HUES48 (cell line): ENCODE measurements around the gene NKD1.

Experiments used
- H3K27ac ChIP-seq: one replicate; pipeline ENCODE4 v1.7.0; 2013; ENCODE audit warnings: low read depth, low read length, inconsistent platforms
- H3K27me3 ChIP-seq: 2 replicates; pipeline ENCODE4 v1.6.1; 2013; ENCODE audit warnings: mild to moderate bottlenecking, low read length; ENCODE audit not compliant: control insufficient read depth, insufficient read depth
- H3K36me3 ChIP-seq: 2 replicates; pipeline ENCODE4 v1.6.1; 2013; ENCODE audit warnings: low read length; ENCODE audit not compliant: control insufficient read depth, insufficient read depth
- H3K4me1 ChIP-seq: 2 replicates; pipeline ENCODE4 v1.6.1; 2013; ENCODE audit warnings: mild to moderate bottlenecking, low read length; ENCODE audit not compliant: control insufficient read depth, insufficient read depth
- H3K4me3 ChIP-seq: 2 replicates; pipeline ENCODE4 v1.5.1; 2013; ENCODE audit warnings: mild to moderate bottlenecking, low read depth, low read length
- H3K9ac ChIP-seq: 2 replicates; pipeline ENCODE4 v1.6.1; 2013; ENCODE audit warnings: mild to moderate bottlenecking, low read depth, low read length, moderate library complexity
- H3K9me3 ChIP-seq: 2 replicates; pipeline ENCODE4 v1.6.1; 2013; ENCODE audit warnings: low read length; ENCODE audit not compliant: control insufficient read depth, insufficient read depth

The NKD1 gene

DNA sequence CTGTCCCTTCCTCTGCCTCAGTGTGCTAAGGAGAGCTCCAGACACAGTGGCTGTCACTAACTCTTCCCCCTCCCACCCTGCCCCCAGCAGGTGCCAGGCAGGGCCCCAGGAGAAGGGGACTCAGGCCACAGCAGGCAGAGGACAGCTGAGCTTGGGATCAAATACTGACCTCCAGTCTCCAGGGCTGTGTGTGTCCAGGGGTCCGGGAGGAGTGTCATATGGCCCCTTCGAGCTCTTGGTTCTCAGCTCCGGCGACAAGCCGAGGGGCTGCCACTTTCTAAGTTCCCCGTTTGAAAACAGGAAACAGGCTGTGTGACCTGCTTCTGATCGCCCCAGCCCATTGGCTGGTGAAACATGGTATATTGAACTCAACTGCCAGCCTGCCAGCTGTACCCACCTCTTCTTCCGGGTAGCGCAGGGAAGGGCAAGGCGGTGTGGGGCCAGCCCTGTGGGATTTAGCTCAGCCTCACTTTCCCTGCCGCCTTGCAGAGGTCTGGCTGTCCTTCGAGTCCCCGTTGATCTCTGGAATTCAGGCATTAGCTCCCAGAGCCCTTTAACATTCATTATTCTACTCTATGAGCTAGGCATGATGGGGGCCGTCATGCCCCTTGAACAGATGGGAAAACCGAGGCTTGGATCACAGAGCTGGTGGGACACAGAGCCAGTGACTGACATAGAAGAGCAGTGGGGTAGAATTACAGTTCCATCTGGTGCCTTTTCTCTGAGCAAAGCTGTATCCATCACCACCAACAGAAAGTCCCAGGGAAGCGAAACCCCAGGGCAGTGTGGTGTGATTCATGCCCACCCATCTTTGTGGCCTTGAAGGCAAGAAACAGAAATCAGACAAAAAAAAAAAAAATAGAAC is 133.1 kb downstream of the NKD1 start, which contains the start of gene SNX20:
TSS of gene SNX20 (minus strand) at position 292 of the 865 bp plus-strand sequence. CDS start 3,786 bp downstream, outside the sequence.
- no peak within 1 kb of the TSS for H3K27ac ChIP-seq
- H3K9ac ChIP-seq, result no peak within 1 kb of the TSS
- no peak within 1 kb of the TSS for H3K4me3 ChIP-seq
- no peaks in the 10 kb centered on the region for H3K27me3 ChIP-seq
- H3K9me3 ChIP-seq, result no peaks in the 10 kb centered on the region
- H3K36me3 ChIP-seq, result no peaks in the 10 kb centered on the region
- no peaks in the 10 kb centered on the region for H3K4me1 ChIP-seq

DNA sequence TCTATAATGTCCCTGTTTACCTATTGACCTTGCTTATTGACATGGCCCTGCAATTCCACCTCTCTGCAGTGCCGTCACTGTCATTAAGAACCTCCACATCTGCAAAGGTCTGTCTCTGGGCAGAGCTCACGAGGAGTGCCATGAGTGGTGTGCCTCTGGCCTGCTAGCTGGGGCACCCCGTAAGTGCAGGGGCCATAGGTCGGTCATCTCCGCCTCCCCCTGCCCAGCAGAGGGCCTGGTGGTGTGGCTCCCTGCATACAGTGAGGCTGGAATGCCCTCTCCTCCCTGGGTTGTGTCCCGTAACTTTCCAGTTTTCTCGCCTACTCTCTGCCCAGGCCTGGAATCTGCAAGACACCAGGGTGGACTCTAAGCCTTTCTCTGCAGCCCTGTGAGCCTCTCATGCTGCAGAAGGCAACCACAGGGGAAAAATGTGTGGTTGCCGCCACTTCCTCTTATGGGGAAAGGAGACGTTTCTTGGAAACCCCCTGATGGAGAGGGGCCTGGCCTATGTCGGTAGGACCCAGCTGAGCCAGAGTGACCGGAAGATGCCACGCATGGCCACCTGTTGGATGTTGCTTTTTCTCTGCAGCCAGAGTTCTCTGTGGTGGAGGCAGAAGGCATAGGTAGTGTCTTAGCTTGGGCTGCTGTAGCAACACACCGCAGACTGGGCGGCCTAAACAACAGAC is 135.6 kb downstream of the NKD1 start:
- no peak overlapping the region for H3K27ac ChIP-seq
- no peak overlapping the region for H3K4me3 ChIP-seq
- no peaks in the 10 kb centered on the region for H3K36me3 ChIP-seq
- no peak overlapping the region for H3K9ac ChIP-seq
- H3K9me3 ChIP-seq, result no peaks in the 10 kb centered on the region
- H3K27me3 ChIP-seq, result no peaks in the 10 kb centered on the region
- H3K4me1 ChIP-seq, result no peaks in the 10 kb centered on the region

DNA sequence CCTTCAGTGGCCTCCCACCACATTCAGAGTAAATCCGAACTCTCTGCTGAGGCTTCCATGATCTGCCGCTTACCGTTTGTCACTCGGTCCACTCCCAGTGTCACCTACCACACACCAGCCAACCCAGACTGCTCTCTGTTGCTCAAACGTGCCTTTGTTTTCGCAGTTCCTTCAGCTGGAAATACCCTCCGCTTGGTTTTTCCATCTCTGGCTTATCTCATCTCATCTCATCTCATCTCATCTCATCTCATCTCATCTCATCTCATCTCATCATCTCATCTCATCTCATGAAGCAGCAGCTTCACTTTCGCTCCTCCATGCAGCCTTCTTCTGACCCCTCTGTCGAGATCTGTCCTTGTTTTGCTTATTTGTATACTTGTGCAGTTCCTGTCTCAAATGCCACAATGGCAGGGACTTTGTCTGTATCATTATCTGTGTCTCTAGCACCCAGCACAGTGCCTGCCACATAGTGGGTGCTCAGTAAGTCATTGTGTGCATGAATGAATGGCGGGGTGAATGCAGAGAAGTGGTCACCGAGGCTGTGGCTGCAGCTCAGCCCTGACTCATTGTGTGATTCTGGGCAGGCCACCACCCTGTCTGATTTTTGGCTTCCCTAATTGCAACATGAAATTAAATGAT is 136.7 kb downstream of the NKD1 start:
- H3K4me3 ChIP-seq, result no peak overlapping the region
- no peaks in the 10 kb centered on the region for H3K27me3 ChIP-seq
- H3K27ac ChIP-seq, result no peak overlapping the region
- H3K4me1 ChIP-seq, result no peaks in the 10 kb centered on the region
- no peaks in the 10 kb centered on the region for H3K36me3 ChIP-seq
- H3K9me3 ChIP-seq, result no peaks in the 10 kb centered on the region
- no peak overlapping the region for H3K9ac ChIP-seq

DNA sequence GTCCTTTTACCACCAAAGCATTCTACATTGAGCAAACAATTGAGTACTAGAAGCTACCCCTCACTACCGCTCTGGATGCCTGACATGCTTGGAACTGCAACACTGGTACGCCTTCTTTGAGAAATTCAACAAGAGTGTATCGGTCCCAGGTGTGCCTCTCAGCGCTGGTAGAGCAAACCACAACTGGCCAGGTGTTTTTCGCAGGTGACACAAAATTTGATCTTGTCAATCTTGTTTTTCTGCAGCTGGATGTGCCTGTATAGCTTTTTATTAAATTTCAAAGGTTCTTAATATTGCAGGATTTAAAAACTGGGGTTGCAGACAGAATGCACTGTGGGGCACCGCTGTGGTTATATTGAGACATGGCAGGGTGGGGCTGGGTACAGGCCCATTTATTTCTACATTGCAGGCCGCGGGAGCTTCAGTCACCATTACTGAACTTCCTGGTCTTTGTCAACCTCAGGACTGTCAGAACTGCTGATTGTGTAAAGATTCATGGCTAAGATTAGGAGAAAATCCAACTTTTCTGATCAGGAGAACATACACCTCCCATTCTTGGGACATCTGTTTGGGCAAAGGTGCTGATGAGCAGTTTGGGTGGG is 137.4 kb downstream of the NKD1 start:
- no peaks in the 10 kb centered on the region for H3K4me1 ChIP-seq
- H3K4me3 ChIP-seq, result no peak overlapping the region
- no peak overlapping the region for H3K27ac ChIP-seq
- H3K36me3 ChIP-seq, result no peaks in the 10 kb centered on the region
- no peaks in the 10 kb centered on the region for H3K27me3 ChIP-seq
- H3K9me3 ChIP-seq, result no peaks in the 10 kb centered on the region
- no peak overlapping the region for H3K9ac ChIP-seq

DNA sequence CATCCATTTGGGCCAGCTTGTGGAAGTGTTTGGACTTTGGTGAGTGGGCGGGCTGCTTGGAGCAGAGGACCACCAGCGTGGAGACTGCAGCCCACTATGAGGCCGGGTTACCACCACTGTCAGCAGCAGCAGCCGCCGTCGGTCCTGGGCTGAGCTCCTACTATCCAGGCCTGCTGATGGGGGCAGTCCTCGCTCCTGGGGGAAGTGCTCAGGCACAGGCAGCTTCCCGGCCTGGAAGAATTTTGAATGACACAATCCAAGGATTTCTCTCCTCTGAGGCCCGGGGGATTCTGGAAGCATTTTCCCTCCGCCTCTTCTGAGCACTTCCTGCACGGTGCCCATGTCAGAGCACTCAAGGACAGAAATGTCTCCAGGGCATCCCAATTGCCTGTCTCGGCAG is 139.9 kb downstream of the NKD1 start:
- Histone ChIP-seq H3K4me3 (no peak overlapping the region), H3K9me3 (no peaks in the 10 kb centered on the region), H3K27me3 (peaks cover 10% of the 10 kb centered on the region), H3K9ac (no peak overlapping the region), H3K27ac (no peak overlapping the region), H3K4me1 (no peaks in the 10 kb centered on the region), H3K36me3 (no peaks in the 10 kb centered on the region)

DNA sequence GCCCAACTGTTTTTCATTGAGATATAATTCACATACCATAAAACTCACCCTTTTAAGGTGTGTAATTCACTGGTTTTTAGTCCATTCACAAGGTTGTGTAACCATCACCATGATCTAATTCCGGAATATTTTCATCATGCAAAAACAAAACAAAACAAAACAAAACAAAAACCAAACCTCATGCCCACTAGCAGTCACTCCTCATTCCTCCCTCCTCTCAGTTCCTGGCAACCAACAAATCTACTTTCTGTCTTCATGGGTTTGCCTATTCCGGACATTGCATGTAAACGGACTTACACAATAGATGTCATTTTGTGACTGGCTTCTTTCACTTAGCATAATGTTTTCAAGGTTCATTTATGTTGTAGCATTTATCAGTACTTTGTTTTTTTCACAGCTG is 140.7 kb downstream of the NKD1 start:
- H3K36me3 ChIP-seq, result no peaks in the 10 kb centered on the region
- H3K27me3 ChIP-seq, result peaks cover 16% of the 10 kb centered on the region
- H3K9me3 ChIP-seq, result no peaks in the 10 kb centered on the region
- no peak overlapping the region for H3K27ac ChIP-seq
- H3K9ac ChIP-seq, result no peak overlapping the region
- no peak overlapping the region for H3K4me3 ChIP-seq
- H3K4me1 ChIP-seq, result no peaks in the 10 kb centered on the region

DNA sequence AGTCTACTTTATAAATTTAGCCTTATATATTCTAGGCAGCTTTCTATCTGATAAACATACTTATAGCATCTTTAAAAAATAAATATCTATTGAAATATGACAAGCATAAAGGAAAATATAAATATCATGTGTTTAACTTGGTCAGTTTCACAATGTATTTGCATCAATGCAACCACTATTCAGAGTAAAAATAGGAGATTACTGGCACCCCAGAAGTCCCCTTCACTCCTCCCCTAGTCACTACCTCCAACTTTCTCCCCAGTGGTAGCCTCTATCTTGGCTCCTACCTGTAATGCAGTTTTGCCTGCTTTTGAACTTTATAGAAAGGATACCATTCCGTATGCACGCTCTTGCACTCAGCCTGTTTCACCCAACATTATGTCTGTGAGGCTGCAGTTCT is 142.0 kb downstream of the NKD1 start:
- no peaks in the 10 kb centered on the region for H3K36me3 ChIP-seq
- H3K27me3 ChIP-seq, result peaks cover 26% of the 10 kb centered on the region
- no peak overlapping the region for H3K9ac ChIP-seq
- H3K9me3 ChIP-seq, result no peaks in the 10 kb centered on the region
- H3K4me3 ChIP-seq, result no peak overlapping the region
- H3K4me1 ChIP-seq, result no peaks in the 10 kb centered on the region
- H3K27ac ChIP-seq, result no peak overlapping the region

DNA sequence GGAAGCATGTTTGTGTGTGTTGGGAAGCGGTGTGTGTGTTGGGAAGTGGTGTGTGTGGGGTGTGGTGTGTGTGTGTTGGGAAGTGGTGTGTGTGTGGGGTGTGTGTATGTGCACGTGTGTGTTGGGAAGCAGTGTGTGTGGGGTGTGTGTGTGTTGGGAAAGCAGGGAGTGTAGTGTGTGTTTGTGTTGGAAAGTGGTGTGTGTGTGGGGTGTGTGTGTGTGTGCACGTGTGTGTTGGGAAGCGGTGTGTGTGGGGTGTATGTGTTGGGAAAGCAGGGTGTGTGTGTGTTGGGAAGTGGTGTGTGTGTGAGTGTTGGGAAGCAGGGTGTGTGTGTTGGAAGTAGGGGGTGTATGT is 144.4 kb downstream of the NKD1 start:
- no peak overlapping the region for H3K4me3 ChIP-seq
- no peak overlapping the region for H3K9ac ChIP-seq
- H3K27ac ChIP-seq, result no peak overlapping the region
- H3K4me1 ChIP-seq, result no peaks in the 10 kb centered on the region
- no peaks in the 10 kb centered on the region for H3K36me3 ChIP-seq
- H3K27me3 ChIP-seq, result peaks cover 26% of the 10 kb centered on the region
- H3K9me3 ChIP-seq, result no peaks in the 10 kb centered on the region

DNA sequence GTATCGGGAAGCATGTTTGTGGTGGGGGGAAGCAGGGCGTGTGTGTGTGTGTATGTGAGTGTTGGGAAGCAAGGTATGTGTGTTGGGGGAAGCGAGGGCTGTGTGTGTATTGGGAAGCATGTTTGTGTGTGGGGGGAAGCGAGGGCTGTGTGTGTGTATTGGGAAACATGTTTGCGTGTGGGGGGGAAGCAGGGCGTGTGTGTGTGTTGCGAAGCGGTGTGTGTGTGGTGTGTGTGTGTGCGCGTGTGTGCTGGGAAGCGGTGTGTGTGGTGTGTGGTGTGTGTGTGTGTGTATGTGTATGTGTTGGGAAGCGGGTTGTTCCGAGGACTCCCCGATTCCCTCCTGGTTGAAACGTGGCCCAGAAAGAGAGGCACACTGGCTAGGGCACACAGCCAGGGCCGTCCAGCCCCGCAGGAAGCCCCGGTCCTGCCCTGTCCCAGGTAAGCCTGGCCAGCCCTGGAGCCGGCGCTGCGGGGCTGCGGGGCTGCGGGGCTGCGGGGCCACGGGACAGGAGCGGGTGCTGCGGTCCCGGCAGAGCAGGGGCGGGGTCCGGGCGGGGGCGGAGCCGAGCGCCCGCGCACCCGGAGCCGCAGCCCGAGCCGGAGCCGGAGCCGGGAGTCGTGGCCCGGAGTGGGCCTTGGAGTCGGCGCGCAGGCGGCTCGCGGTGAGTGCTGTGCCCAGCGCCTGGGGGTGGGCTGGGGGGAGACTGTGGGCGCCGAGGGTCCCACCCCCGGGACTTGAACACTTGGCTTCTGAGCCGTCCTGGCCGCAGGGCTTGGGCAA is 145.0 kb downstream of the NKD1 start, which contains the start of gene NOD2:
TSS of gene NOD2 (plus strand) at position 608 of the 783 bp plus-strand sequence. CDS start 5,890 bp downstream, outside the sequence.
- Histone ChIP-seq H3K36me3 (no peaks in the 10 kb centered on the region), H3K9me3 (no peaks in the 10 kb centered on the region), H3K9ac (no peak within 1 kb of the TSS), H3K4me3 (peak within 1 kb of the TSS; percentile 61), H3K4me1 (no peaks in the 10 kb centered on the region), H3K27me3 (peaks cover 26% of the 10 kb centered on the region), H3K27ac (no peak within 1 kb of the TSS)

DNA sequence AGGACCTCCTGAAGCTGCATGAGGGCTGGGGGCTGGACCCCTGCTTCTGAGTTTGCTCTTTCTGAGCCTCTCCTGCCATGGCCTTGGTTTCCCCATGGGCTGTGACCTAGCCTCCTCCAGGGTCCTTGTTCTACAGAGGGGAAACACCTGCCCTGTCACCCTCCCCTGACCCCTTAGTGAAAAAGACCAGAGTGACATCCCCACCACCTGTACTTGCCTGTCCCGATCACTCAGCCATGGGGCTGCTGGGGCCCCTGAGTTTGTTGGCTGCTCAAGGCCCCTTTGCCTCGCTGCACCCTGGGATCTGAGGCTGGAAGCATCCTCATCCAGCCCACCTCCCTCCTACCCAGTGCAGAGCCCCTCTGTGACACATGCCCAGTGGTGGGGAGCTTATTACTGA is 146.0 kb downstream of the NKD1 start:
- no peak overlapping the region for H3K27ac ChIP-seq
- no peaks in the 10 kb centered on the region for H3K4me1 ChIP-seq
- no peaks in the 10 kb centered on the region for H3K36me3 ChIP-seq
- H3K27me3 ChIP-seq, result peaks cover 26% of the 10 kb centered on the region
- no peak overlapping the region for H3K9ac ChIP-seq
- no peak overlapping the region for H3K4me3 ChIP-seq
- H3K9me3 ChIP-seq, result no peaks in the 10 kb centered on the region
